ENCODE data around the gene CFAP161.

- TF ChIP-seq, protein P1, sequence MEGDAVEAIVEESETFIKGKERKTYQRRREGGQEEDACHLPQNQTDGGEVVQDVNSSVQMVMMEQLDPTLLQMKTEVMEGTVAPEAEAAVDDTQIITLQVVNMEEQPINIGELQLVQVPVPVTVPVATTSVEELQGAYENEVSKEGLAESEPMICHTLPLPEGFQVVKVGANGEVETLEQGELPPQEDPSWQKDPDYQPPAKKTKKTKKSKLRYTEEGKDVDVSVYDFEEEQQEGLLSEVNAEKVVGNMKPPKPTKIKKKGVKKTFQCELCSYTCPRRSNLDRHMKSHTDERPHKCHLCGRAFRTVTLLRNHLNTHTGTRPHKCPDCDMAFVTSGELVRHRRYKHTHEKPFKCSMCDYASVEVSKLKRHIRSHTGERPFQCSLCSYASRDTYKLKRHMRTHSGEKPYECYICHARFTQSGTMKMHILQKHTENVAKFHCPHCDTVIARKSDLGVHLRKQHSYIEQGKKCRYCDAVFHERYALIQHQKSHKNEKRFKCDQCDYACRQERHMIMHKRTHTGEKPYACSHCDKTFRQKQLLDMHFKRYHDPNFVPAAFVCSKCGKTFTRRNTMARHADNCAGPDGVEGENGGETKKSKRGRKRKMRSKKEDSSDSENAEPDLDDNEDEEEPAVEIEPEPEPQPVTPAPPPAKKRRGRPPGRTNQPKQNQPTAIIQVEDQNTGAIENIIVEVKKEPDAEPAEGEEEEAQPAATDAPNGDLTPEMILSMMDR (IDR thresholded peaks at IDR 0.05; ENCODE audit: borderline replicate concordance, extremely low read depth, low read length, poor library complexity, severe bottlenecking) = no peak
- TF ChIP-seq EZH2 (IDR thresholded peaks at IDR 0.05; ENCODE audit: borderline replicate concordance, low read depth, low read length, severe bottlenecking) = no peak
These were observed 45.5 kb upstream of the CFAP161 start for GRCh38 chr15:81088470-81089013.
